PFSK-1 (cell line): ENCODE measurements around the gene THSD4.

ENCODE experiments used
- FOXP2 ChIP-seq: optimal IDR thresholded peaks from 2 replicates; pipeline ENCODE3; 2011; ENCODE audit warnings: borderline replicate concordance, control low read depth, inconsistent platforms; ENCODE audit not compliant: insufficient read depth; ENCODE audit errors: extremely low read length, extremely low read depth
- POLR2AphosphoS5 ChIP-seq: IDR thresholded peaks from 2 replicates; pipeline ENCODE4 v1.6.1; 2012; ENCODE audit warnings: low read depth, mild to moderate bottlenecking, control low read depth, low read length, moderate library complexity
- SIN3A ChIP-seq: IDR thresholded peaks from 2 replicates; pipeline ENCODE4 v1.6.1; 2012; ENCODE audit warnings: mild to moderate bottlenecking, low read length, moderate library complexity, borderline replicate concordance; ENCODE audit not compliant: insufficient read depth
- TAF1 ChIP-seq: IDR thresholded peaks from 2 replicates; pipeline ENCODE4 v1.6.1; 2012; ENCODE audit warnings: low read length, control low read depth, borderline replicate concordance; ENCODE audit not compliant: insufficient read depth
- TF ChIP-seq, protein P1 (sequence below), 2 experiments: IDR thresholded peaks; 2 replicates each; pipeline versions ENCODE4 v1.6.1 to v1.8.0; 2011 to 2012; ENCODE audit warnings: low read depth in 2 of 2, low read length in 2 of 2, control low read depth in 1 of 2, inconsistent platforms in 1 of 2, mild to moderate bottlenecking in 1 of 2, moderate library complexity in 1 of 2; ENCODE audit not compliant: insufficient read depth in 1 of 2

DNA sequence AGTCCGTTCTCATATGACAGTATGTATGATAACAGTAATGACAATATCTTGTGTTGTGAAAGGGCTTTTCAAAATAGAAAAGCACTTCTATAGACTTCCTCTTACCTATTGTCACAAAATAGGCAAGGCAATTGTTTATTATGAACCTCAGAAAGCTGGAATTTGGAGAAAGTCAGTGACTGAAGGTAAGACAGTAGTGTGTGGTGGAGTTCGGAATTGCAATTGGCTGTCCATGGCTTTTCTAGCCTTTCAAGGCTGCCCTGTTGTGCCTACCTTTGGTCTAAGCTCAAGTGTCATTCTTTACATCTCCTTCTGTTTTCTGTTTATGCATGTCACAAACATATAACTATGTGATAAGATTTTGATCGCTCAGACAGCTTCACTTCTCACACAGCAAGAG is 475.8 kb downstream of the THSD4 start:
- TF ChIP-seq POLR2AphosphoS5 (no peak), SIN3A (no peak), FOXP2 (no peak), TAF1 (no peak)
- TF ChIP-seq, protein P1, sequence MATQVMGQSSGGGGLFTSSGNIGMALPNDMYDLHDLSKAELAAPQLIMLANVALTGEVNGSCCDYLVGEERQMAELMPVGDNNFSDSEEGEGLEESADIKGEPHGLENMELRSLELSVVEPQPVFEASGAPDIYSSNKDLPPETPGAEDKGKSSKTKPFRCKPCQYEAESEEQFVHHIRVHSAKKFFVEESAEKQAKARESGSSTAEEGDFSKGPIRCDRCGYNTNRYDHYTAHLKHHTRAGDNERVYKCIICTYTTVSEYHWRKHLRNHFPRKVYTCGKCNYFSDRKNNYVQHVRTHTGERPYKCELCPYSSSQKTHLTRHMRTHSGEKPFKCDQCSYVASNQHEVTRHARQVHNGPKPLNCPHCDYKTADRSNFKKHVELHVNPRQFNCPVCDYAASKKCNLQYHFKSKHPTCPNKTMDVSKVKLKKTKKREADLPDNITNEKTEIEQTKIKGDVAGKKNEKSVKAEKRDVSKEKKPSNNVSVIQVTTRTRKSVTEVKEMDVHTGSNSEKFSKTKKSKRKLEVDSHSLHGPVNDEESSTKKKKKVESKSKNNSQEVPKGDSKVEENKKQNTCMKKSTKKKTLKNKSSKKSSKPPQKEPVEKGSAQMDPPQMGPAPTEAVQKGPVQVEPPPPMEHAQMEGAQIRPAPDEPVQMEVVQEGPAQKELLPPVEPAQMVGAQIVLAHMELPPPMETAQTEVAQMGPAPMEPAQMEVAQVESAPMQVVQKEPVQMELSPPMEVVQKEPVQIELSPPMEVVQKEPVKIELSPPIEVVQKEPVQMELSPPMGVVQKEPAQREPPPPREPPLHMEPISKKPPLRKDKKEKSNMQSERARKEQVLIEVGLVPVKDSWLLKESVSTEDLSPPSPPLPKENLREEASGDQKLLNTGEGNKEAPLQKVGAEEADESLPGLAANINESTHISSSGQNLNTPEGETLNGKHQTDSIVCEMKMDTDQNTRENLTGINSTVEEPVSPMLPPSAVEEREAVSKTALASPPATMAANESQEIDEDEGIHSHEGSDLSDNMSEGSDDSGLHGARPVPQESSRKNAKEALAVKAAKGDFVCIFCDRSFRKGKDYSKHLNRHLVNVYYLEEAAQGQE (IDR thresholded peaks at IDR 0.05; ENCODE audit: insufficient read depth in 1 of 2, low read depth in 2 of 2, low read length in 2 of 2), result no peak
